H1 (cell line): ENCODE data around the gene JADE1. TPM values are rescaled to one million over a fixed set of nuclear protein-coding genes. Genes with fewer than 3 reads are reported as not detected.
A peak's percentile ranks its signal among the peaks of the same experiment; 100 is the strongest.

ENCODE experiments used
- ASH2L ChIP-seq: fragments of 200-600, 300-600 bp; sonication (generic); IDR thresholded peaks from one replicate; pipeline ENCODE4 v1.7.1; 2017; ENCODE audit warnings: low read length
- CBX8 ChIP-seq: fragments of 300-800, 300-1000 bp; sonication (generic); IDR thresholded peaks from 2 replicates; pipeline ENCODE4 v1.7.1; 2016; ENCODE audit warnings: low read depth, low read length, borderline replicate concordance
- EP300 ChIP-seq, 2 experiments: IDR thresholded peaks; 1 replicate in 1 of 2; 2 replicates in 1 of 2; pipeline ENCODE4 v1.6.1; 2011 to 2012; ENCODE audit warnings: low read depth in 2 of 2, low read length in 2 of 2, mild to moderate bottlenecking in 2 of 2, borderline replicate concordance in 1 of 2, inconsistent platforms in 1 of 2, moderate library complexity in 1 of 2
- YY1 ChIP-seq: IDR thresholded peaks from 2 replicates; pipeline ENCODE4 v1.6.1; 2011; ENCODE audit warnings: low read depth, mild to moderate bottlenecking, low read length
- polyA plus RNA-seq, 7 experiments: library from polyadenylated mRNA; depleted of rRNA in 3 of 7; stranded (reverse) in 5 of 7; unstranded in 2 of 7; fragments of >200 nt in 5 of 7; fragments of 200-250 nt in 2 of 7; gene quantifications; 1 replicate in 5 of 7; 2 replicates in 1 of 7; 4 replicates in 1 of 7; pipeline versions ENCODE4 v1.2.1 to v1.2.3, GENCODE V29; 2011 to 2013; ENCODE audit warnings: missing spikeins in 2 of 7, mixed read lengths in 2 of 7
- total RNA-seq: library from RNA; stranded (reverse); fragmentation: NEBNext Ultra II Directional; extraction: Animal tissue kit (Norgen Biotek cat#: 25700); gene quantifications from 2 replicates; pipeline ENCODE4 v1.2.1, GENCODE V29; 2021
- TF ChIP-seq, protein P1 (sequence below): fragments of 300-600 bp; sonication (generic); IDR thresholded peaks from 2 replicates; pipeline ENCODE4 v1.7.1; 2012; ENCODE audit warnings: low read length, moderate library complexity, mild to moderate bottlenecking, inconsistent platforms; ENCODE audit not compliant: insufficient replicate concordance
- TF ChIP-seq, protein P2 (sequence below): IDR thresholded peaks from 2 replicates; pipeline ENCODE4 v1.6.1; 2012; ENCODE audit warnings: low read length, inconsistent platforms

Gene JADE1
- total and polyA plus RNA-seq, 2 of the 8 experiments (the other 6 are each of a cell fraction or from before 2014, with no cell fraction given), result 37.7 to 213 TPM

DNA sequence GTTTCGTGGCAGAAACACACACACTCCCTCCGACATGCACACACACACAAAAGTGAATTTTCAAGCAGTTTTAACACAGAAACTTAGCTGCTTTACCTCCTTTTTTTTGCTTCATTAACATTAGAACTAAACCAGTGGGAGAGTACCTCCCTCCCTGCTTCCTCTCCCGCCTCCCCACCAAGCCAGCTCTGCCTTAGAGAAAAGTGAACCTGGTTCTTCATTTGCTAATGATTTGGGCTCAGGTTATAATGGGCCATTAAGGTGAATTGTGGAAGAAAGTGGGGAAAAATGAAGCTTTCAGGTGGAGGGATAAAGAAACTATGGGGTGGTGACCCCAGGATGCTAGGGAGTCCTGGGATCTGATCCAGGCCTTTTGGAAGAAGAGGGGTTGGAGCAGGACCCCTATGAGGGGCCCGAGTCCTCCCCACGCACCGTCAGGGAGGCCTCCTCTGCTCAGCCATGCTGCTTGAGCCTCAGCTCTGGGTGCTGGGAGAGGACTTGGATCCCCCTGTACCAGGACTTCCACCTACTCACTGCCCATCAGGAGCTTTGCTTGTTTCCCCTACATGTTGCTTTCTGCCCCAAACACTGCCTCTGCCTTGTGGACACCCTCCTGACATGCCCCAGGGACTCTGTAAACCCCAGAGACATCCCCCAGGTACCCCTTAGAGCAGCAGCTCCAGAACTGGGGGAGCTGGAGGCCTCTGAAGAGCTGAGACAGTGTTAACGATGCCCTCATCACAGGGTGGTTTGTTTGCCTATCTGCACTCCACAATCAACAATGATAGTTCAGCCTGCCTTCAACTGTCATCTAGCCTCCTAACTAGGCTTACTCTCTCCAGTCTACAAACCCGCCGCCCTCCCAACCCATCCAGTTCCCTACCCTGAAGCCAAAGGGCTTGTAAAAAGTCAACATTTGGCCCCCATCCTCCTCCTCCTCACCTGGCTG is 6.5 kb upstream of the JADE1 start (continued):
- TF ChIP-seq, protein P1, sequence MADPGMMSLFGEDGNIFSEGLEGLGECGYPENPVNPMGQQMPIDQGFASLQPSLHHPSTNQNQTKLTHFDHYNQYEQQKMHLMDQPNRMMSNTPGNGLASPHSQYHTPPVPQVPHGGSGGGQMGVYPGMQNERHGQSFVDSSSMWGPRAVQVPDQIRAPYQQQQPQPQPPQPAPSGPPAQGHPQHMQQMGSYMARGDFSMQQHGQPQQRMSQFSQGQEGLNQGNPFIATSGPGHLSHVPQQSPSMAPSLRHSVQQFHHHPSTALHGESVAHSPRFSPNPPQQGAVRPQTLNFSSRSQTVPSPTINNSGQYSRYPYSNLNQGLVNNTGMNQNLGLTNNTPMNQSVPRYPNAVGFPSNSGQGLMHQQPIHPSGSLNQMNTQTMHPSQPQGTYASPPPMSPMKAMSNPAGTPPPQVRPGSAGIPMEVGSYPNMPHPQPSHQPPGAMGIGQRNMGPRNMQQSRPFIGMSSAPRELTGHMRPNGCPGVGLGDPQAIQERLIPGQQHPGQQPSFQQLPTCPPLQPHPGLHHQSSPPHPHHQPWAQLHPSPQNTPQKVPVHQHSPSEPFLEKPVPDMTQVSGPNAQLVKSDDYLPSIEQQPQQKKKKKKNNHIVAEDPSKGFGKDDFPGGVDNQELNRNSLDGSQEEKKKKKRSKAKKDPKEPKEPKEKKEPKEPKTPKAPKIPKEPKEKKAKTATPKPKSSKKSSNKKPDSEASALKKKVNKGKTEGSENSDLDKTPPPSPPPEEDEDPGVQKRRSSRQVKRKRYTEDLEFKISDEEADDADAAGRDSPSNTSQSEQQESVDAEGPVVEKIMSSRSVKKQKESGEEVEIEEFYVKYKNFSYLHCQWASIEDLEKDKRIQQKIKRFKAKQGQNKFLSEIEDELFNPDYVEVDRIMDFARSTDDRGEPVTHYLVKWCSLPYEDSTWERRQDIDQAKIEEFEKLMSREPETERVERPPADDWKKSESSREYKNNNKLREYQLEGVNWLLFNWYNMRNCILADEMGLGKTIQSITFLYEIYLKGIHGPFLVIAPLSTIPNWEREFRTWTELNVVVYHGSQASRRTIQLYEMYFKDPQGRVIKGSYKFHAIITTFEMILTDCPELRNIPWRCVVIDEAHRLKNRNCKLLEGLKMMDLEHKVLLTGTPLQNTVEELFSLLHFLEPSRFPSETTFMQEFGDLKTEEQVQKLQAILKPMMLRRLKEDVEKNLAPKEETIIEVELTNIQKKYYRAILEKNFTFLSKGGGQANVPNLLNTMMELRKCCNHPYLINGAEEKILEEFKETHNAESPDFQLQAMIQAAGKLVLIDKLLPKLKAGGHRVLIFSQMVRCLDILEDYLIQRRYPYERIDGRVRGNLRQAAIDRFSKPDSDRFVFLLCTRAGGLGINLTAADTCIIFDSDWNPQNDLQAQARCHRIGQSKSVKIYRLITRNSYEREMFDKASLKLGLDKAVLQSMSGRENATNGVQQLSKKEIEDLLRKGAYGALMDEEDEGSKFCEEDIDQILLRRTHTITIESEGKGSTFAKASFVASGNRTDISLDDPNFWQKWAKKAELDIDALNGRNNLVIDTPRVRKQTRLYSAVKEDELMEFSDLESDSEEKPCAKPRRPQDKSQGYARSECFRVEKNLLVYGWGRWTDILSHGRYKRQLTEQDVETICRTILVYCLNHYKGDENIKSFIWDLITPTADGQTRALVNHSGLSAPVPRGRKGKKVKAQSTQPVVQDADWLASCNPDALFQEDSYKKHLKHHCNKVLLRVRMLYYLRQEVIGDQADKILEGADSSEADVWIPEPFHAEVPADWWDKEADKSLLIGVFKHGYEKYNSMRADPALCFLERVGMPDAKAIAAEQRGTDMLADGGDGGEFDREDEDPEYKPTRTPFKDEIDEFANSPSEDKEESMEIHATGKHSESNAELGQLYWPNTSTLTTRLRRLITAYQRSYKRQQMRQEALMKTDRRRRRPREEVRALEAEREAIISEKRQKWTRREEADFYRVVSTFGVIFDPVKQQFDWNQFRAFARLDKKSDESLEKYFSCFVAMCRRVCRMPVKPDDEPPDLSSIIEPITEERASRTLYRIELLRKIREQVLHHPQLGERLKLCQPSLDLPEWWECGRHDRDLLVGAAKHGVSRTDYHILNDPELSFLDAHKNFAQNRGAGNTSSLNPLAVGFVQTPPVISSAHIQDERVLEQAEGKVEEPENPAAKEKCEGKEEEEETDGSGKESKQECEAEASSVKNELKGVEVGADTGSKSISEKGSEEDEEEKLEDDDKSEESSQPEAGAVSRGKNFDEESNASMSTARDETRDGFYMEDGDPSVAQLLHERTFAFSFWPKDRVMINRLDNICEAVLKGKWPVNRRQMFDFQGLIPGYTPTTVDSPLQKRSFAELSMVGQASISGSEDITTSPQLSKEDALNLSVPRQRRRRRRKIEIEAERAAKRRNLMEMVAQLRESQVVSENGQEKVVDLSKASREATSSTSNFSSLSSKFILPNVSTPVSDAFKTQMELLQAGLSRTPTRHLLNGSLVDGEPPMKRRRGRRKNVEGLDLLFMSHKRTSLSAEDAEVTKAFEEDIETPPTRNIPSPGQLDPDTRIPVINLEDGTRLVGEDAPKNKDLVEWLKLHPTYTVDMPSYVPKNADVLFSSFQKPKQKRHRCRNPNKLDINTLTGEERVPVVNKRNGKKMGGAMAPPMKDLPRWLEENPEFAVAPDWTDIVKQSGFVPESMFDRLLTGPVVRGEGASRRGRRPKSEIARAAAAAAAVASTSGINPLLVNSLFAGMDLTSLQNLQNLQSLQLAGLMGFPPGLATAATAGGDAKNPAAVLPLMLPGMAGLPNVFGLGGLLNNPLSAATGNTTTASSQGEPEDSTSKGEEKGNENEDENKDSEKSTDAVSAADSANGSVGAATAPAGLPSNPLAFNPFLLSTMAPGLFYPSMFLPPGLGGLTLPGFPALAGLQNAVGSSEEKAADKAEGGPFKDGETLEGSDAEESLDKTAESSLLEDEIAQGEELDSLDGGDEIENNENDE, result peak; percentile 62
- 0 out of 2 replicates have a peak, but pooled peaks have one; percentile 9 for TF ChIP-seq YY1
- TF ChIP-seq ASH2L, result peak; percentile 26
- TF ChIP-seq, protein P2, sequence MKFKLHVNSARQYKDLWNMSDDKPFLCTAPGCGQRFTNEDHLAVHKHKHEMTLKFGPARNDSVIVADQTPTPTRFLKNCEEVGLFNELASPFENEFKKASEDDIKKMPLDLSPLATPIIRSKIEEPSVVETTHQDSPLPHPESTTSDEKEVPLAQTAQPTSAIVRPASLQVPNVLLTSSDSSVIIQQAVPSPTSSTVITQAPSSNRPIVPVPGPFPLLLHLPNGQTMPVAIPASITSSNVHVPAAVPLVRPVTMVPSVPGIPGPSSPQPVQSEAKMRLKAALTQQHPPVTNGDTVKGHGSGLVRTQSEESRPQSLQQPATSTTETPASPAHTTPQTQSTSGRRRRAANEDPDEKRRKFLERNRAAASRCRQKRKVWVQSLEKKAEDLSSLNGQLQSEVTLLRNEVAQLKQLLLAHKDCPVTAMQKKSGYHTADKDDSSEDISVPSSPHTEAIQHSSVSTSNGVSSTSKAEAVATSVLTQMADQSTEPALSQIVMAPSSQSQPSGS, result 0 out of 2 replicates have a peak, but pooled peaks have one; percentile 31
- TF ChIP-seq CBX8, result no peak
- peak in 1 of 2 experiments; percentile 42; a peak in 1 of 3 replicates for TF ChIP-seq EP300 (IDR thresholded peaks at IDR 0.05; ENCODE audit: borderline replicate concordance in 1 of 2, low read depth in 2 of 2, low read length in 2 of 2)
